ENCODE measurements around the gene ARRDC3.

- TF ChIP-seq ZBTB11 (CRISPR knock-in tag; IDR thresholded peaks at IDR 0.05) (no peak), NRF1 (conservative IDR thresholded peaks at IDR 0.05; ENCODE audit: low read depth, low read length) (no peak), EZH2 (IDR thresholded peaks at IDR 0.05; ENCODE audit: borderline replicate concordance, control insufficient read depth, low read depth, low read length) (no peak), MAX (IDR thresholded peaks at IDR 0.05; ENCODE audit: low read depth, low read length) (no peak), SIN3A (IDR thresholded peaks at IDR 0.05; ENCODE audit: low read depth, low read length) (no peak), EP300 (IDR thresholded peaks at IDR 0.05; ENCODE audit: borderline replicate concordance in 1 of 2, control insufficient read depth in 1 of 2, low read depth in 2 of 2, low read length in 2 of 2) (no peak)
Observed at GRCh38 chr5:91369480-91369879, 13.6 kb downstream of the ARRDC3 start.
